Measurements from ENCODE around the gene METTL9. TPM values are rescaled to one million over a fixed set of nuclear protein-coding genes. Genes with fewer than 3 reads are reported as not detected.
"Not testable (repeated sequence)": the region's sequence is repeated elsewhere in the genome, so short reads cannot be mapped to it uniquely, and the experiment has no call there.

METTL9 gene
- total RNA-seq, 1 experiment from 2014 or later = 278 TPM

DNA sequence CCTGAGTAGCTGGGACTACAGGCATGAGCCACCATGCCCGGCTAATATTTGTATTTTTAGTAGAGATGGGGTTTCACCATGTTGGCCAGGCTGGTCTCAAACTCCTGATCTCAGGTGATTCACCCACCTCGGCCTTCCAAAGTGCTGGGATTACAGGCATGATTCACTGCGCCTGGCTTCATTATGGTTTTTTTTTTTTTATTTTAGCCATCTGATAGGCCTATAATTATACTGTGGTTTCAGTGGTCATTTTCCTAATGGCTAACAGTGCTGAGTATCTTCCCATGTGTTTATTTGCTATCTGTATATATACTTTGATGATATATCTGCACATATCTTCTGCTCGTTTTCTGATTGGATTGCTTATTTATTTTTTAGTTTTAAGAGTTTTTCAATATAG, 75.1 kb downstream of the METTL9 start:
- not testable (repeated sequence) for DNase-seq (ENCODE audit: low read depth)

DNA sequence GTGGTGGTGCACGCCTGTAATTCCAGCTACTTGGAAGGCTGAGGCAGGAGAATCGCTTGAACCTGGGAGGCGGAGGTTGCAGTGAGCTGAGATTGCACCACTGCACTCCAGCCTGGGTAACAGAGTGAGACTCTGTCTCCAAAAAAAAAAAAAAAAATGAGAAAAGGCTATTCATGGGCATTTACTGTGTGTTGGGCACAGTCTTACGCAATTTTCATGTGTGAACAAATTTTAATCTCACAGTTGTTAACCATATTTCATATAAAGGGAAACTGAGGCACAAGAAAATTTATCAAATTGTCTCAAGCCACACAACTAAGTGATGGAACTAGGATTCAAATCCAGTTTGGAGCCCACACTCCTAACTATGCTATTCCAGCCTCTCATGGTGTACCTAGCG, 81.3 kb downstream of the METTL9 start:
- in situ Hi-C loops (cut with HindIII; ENCODE audit: low pct_unique_long_range_greater_than_20kb, low sequenced_read_pairs); DNase-seq (ENCODE audit: low read depth): not testable (repeated sequence)

More for the DNA sequence above, 75.1 kb downstream of the METTL9 start:
- in situ Hi-C loops (cut with HindIII; ENCODE audit: low pct_unique_long_range_greater_than_20kb, low sequenced_read_pairs) = not testable (repeated sequence)

DNA sequence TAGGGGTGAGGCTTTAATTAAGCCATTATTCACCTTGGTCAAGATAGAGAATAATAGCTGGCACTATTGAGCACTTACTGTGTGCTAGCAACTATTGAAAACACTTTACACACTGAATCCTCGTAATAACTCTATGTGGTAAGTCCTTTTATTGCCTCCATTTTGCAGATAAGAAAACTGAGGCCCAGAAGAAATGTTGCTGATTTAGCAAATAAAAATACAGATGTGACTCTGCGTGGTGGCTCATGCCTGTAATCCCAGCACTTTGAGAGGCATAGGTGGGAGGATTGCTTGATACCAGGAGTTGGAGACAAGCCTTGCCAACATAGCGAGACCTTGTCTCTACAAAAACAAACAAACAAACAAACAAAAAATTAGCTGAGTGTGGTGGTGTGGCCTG, 83.8 kb downstream of the METTL9 start:
- in situ Hi-C loops (cut with HindIII; ENCODE audit: low pct_unique_long_range_greater_than_20kb, low sequenced_read_pairs) = no loop called here
- DNase-seq (ENCODE audit: low read depth) = no peak

DNA sequence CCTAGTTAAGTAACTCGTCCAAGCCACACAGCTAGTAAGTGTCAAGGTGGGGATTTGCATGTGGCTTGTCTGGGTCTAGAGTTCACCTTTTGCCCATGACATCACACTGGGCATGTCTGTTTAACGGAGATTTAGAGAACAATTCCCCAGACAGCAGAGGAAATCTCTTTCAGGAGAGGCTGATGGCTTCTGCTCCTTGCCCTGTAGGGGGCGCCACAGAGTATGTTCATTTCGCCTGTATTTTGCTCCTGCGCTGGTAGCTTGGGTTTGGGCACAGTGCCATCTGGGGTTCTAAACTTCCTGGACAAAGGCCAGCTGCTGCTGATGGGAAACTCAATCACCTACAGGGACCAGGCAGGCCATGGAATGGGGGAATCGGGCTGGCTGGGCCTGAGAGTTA, 84.8 kb downstream of the METTL9 start:
- no peak for DNase-seq (ENCODE audit: low read depth)
- in situ Hi-C loops (cut with HindIII; ENCODE audit: low pct_unique_long_range_greater_than_20kb, low sequenced_read_pairs) = no loop called here

DNA sequence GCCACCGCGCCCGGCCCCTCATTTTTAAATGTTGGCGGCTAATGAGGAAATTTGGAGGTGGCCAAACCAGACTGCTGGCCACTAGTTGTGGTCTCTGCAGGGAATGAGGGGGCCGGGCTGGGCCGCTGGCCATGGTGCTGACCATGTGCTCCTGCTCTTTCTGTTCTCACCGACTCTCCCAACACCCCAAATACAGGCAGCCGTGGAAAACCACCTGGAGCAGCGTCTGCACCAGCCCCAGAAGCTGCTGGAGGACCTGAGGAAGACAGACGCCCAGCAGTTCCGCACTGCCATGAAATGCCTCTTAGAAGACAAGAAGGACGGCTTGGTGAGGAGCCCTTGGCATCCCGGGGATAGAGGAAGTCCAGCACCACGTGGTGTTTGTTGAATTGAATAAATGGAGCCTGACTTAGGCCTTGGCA, 85.7 kb downstream of the METTL9 start:
- in situ Hi-C loops (cut with HindIII; ENCODE audit: low pct_unique_long_range_greater_than_20kb, low sequenced_read_pairs) = no loop called here
- peak; percentile 4 for DNase-seq (ENCODE audit: low read depth)

DNA sequence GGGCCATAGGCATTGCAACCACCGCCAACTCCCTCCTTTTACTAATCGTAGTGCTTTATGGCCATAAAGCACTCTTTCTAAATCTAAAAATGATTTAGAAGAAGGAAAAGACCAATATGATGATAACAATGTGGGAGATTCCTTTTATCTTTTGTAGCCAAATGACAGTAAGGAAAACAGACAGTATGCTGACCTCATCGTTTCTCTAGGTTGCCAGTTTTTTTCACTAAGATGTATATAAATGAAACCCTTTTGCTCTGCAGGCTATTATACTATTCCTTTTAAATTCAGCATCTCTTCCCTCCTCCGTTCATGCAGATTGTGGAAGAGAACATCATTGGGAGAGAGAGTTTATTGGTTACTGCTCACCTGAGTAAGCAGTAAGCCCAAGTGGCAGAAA, 89.7 kb downstream of the METTL9 start:
- DNase-seq (ENCODE audit: low read depth) = no peak
- in situ Hi-C loops (cut with HindIII; ENCODE audit: low pct_unique_long_range_greater_than_20kb, low sequenced_read_pairs) = no loop called here

DNA sequence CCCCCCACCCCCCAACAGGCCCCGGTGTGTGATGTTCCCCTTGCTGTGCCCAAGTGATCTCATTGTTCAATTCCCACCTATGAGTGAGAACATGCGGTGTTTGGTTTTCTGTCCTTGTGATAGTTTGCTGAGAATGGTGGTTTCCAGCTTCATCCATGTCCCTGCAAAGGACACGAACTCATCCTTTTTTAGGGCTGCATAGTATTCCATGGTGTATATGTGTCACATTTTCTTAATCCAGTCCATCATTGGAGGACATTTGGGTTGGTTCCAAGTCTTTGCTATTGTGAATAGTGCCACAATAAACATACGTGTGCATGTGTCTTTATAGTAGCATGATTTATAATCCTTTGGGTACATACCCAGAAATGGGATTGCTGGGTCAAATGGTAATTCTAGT, 91.6 kb downstream of the METTL9 start:
- DNase-seq (ENCODE audit: low read depth); in situ Hi-C loops (cut with HindIII; ENCODE audit: low pct_unique_long_range_greater_than_20kb, low sequenced_read_pairs): not testable (repeated sequence)

DNA sequence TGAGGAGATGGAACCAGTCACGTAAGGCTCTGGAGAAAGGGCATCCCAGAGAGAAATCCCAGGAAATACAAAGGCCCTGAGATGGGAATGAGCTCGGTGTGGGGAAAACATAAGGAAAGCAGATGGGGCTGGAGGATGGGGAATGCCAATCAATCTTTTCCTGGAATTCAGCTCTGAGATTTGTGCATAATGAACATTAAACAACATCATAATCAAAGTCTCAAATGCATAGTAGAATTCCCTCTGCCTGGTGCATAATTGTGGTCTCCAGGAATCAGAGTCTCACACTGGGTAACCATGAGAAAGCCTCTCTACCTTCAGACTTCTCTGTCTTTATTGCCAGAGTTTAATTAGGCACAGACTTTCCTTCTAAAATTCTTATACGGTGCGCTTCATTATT, 95.2 kb downstream of the METTL9 start:
- in situ Hi-C loops (cut with HindIII; ENCODE audit: low pct_unique_long_range_greater_than_20kb, low sequenced_read_pairs) = no loop called here

DNA sequence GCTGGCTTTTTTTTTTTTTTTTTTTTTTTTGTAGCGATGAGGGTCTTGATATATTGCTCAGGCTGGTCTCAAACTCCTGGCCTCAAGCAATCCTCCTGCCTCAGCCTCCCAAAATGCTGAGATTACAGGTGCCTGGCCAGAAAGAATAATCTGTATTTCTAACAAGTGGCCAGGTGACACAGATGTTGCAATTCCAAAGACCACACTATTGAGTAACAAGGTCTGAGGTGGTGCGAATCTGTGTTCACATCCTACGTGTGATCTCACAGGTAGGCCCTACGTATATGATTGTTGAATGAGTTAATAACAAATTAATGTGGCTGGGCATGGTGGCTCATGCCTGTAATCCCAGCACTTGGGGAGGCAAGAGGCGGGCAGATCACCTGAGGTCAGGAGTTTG, 97.7 kb downstream of the METTL9 start:
- DNase-seq (ENCODE audit: low read depth) = no peak
- in situ Hi-C loops (cut with HindIII; ENCODE audit: low pct_unique_long_range_greater_than_20kb, low sequenced_read_pairs) = no loop called here

More for the DNA sequence above, 95.2 kb downstream of the METTL9 start:
- no peak for DNase-seq (ENCODE audit: low read depth)

DNA sequence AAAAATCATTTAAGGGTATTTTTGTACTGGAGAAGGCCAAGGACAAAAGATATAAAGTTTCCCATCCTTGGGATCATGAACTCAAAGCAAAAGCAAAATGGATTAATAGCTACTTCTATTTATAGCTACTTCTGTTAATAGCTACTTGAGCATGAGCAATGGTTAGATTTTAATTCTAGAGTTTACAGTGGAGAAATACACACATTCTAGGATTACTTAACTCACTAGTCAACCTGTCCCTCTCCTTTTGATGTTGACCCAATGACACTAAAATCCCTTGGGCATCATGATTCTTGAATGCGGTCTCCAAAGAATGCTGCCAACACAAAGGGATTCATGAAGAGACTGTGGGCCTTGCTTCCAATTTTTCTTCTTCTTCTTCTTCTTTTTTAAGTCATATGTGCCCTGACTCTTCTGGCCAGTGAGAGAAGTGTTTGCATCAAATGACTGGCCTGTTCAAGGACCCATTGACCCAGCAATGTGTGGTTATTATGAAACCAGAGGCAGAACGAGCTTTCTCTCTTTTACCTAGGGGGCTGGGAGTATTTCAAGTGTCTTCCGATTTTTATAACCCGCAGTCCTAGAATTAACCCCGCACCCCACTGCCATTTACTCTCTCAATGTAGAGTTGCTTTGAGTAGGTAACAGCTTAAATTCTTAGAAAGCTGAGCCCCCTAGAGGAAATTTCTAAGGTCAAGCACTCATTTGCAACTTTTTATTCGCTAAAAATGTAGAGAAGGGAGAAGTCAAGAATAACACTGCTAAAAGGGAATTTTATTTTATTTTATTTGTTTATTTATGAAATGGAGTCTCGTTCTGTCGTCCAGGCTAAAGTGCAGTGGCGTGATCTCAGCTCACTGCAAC, 99.0 kb downstream of the METTL9 start:
- no peak for DNase-seq (ENCODE audit: low read depth)
- in situ Hi-C loops (cut with HindIII; ENCODE audit: low pct_unique_long_range_greater_than_20kb, low sequenced_read_pairs) = no loop called here

DNA sequence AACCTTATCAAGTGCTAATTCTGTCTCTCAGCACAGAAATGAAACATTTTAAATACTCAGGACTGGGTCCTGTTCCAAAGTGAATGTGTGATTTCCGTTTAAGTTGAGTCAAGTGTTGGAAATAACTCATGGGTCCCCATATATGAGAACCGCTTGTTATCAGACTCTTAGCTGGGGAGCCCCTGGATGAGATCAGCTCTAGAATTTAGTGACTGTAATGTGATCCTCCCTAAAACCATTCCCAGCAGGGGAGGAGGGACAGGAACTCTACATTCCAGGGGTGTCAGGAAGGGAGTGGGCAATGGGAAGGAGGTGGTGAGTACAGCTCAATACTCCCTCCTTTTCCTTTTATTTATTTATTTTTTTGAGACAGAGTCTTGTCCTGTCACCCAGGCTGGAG, 101.9 kb downstream of the METTL9 start:
- DNase-seq (ENCODE audit: low read depth) = no peak
- in situ Hi-C loops (cut with HindIII; ENCODE audit: low pct_unique_long_range_greater_than_20kb, low sequenced_read_pairs) = no loop called here

DNA sequence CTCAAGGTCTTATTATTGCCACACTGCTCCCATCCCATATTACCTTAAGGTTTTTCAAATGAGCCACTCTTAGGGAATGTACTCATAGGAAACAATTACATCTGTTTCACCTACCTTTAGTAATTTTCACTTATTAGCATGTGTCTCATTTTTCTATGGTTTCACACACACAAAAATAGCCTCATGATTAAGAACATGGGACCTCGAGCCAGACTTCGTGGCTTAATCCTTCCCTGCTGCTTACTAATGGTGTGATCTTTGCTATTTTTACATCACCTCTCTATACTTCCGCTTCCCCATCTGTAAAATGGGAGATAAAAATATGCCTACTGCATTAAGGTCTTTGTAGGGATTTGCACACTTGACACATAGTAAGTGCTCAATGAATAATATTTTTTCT, 102.9 kb downstream of the METTL9 start:
- no peak for DNase-seq (ENCODE audit: low read depth)
- in situ Hi-C loops (cut with HindIII; ENCODE audit: low pct_unique_long_range_greater_than_20kb, low sequenced_read_pairs) = no loop called here

DNA sequence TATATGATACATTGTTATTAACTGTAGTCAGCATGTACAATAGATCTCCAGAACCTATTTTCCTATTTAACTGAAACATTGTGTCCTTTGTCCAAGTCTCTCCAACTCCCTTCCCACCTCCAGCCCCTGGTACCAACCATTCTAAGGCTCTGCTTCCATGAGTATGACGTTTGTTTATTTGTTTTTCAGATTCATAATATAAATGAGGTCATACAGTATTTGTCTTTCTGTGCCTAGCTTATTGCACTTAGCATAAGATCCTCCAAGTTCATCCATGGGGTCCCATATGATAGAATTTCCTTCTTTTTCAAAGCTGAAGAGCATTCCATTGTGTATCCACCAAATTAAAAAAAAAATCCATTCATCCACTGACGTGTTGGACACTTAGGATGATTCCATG, 103.8 kb downstream of the METTL9 start:
- no peak for DNase-seq (ENCODE audit: low read depth)
- in situ Hi-C loops (cut with HindIII; ENCODE audit: low pct_unique_long_range_greater_than_20kb, low sequenced_read_pairs) = no loop called here

DNA sequence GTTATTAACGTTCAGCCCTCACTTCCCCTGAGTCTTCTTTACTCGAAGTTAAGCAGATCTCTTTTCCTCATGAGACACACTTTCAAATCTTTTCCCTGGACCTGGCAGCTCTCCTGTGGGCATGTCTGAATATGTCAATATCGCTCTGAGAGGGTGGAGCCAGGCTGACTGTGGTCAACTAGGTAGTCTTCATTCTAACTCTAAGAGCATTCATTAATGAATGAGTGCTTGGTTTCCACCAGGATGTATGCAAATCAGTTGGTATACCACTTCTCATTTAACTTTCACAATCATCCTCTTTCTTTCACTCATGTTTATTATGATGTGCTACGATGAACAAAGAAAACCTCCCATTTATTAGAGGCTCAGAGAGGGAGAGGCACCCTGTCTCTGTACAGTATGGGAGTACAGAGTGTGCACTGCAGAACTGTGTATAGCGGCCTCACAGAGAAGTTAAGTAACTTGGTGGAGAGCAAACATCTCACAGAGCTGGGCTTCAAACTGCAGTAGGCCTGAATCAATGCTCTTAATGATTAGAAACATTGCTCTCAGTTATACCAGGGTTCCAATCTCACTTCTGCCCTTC, 104.3 kb downstream of the METTL9 start:
- in situ Hi-C loops (cut with HindIII; ENCODE audit: low pct_unique_long_range_greater_than_20kb, low sequenced_read_pairs) = no loop called here

DNA sequence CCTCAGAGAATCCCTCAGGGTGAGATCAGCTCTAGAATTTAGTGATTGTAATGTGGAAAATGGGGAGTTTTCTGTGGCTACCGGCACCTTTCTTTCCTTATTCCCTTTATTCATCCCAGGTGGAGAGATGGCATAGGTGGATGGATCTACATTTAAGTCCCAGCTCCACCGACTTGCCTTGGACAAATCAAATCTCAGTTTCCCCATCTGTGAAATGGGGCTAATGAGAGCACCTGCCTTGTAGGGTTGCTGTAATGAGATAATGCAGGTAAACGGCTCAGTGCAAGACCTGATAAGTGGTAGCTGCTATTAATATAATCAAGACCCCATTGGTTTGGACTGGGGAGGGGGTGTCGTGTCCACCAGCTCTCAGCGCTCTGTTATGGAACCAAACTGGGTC, 104.9 kb downstream of the METTL9 start:
- no peak for DNase-seq (ENCODE audit: low read depth)
- in situ Hi-C loops (cut with HindIII; ENCODE audit: low pct_unique_long_range_greater_than_20kb, low sequenced_read_pairs) = no loop called here

More for the DNA sequence above, 104.3 kb downstream of the METTL9 start:
- DNase-seq (ENCODE audit: low read depth) = no peak

DNA sequence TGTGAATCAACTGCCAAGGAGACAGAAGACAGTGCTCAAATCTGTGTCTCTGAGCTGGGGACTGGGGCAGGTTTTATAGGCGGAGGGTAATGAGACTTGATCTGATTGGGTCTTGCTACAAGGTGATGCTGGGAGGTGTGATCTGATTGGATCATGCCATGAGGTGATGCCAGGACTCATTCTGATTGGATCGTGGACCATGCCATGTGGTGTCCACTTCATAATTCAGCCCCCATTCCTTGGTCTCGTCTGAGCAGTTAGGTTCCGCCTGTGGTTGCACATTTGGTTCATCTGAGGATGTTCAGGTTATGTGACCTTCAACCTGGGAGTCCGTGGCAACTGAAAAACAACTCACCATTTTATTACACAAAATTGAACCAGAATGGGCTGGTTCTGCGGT, 105.4 kb downstream of the METTL9 start:
- in situ Hi-C loops (cut with HindIII; ENCODE audit: low pct_unique_long_range_greater_than_20kb, low sequenced_read_pairs) = no loop called here
- DNase-seq (ENCODE audit: low read depth) = peak; percentile 6

Data from Caki2 (cell line).